Measurements from ENCODE around the gene PDGFRB.
"Not testable (repeated sequence)": the region's sequence is repeated elsewhere in the genome, so short reads cannot be mapped to it uniquely, and the experiment has no call there.

PDGFRB gene

GRCh38 chr5:150112201-150113046, 43.2 kb downstream of the PDGFRB start:
- no peak for DNase-seq

- DNase-seq: no peak
Measured at GRCh38 chr5:150111122-150111521, 44.5 kb downstream of the PDGFRB start.

GRCh38 chr5:150109921-150110320, 45.7 kb downstream of the PDGFRB start:
- DNase-seq: no peak

GRCh38 chr5:150108711-150109514, 46.7 kb downstream of the PDGFRB start:
- no peak for DNase-seq

GRCh38 chr5:150107909-150108447, 47.7 kb downstream of the PDGFRB start:
- no peak for DNase-seq

- DNase-seq: peak; percentile 56
Measured at GRCh38 chr5:150106674-150107426, 48.8 kb downstream of the PDGFRB start.

GRCh38 chr5:150105928-150106615, 49.6 kb downstream of the PDGFRB start:
- no peak for DNase-seq

- DNase-seq: no peak
Measured at GRCh38 chr5:150104550-150104870, 51.1 kb downstream of the PDGFRB start.

GRCh38 chr5:150103678-150104549, 51.7 kb downstream of the PDGFRB start:
- DNase-seq: no peak

- DNase-seq: no peak
Measured at GRCh38 chr5:150101023-150101422, 54.6 kb downstream of the PDGFRB start.

GRCh38 chr5:150097152-150097551, 58.5 kb downstream of the PDGFRB start:
- no peak for DNase-seq

GRCh38 chr5:150092159-150092787, 63.4 kb downstream of the PDGFRB start:
- DNase-seq: no peak

- no peak for DNase-seq
Measured at GRCh38 chr5:150085950-150086715, 69.5 kb downstream of the PDGFRB start, which contains the start of gene CSF1R. CSF1R (minus strand) TSS chr5:150086554; CDS start chr5:150086427, 127 bp downstream.

GRCh38 chr5:150085191-150085912, 70.3 kb downstream of the PDGFRB start:
- no peak for DNase-seq

GRCh38 chr5:150084754-150085153, 70.9 kb downstream of the PDGFRB start:
- not testable (repeated sequence) for DNase-seq

- DNase-seq: no peak
Measured at GRCh38 chr5:150082889-150083288, 72.8 kb downstream of the PDGFRB start.

- no peak for DNase-seq
Measured at GRCh38 chr5:150082374-150082773, 73.3 kb downstream of the PDGFRB start.

GRCh38 chr5:150081541-150082283, 73.9 kb downstream of the PDGFRB start:
- no peak for DNase-seq
